Glomerular endothelial cell (primary cell): Measurements from ENCODE around the gene P2RX2. TPM values are rescaled to one million over a fixed set of nuclear protein-coding genes. Genes with fewer than 3 reads are reported as not detected.

Experiments
- DNase-seq: peaks from one replicate; pipeline ENCODE4 v3.0.0-alpha.2; 2011; ENCODE audit warnings: low read depth, low spot score; ENCODE audit errors: extremely low read depth
- total RNA-seq: library from RNA; depleted of rRNA; stranded (reverse); fragments of >200 nt; gene quantifications from 2 replicates; pipeline ENCODE4 v1.2.3, GENCODE V29; 2015

P2RX2 gene
- total RNA-seq, 1 donor from 2014 or later: not detected

DNA sequence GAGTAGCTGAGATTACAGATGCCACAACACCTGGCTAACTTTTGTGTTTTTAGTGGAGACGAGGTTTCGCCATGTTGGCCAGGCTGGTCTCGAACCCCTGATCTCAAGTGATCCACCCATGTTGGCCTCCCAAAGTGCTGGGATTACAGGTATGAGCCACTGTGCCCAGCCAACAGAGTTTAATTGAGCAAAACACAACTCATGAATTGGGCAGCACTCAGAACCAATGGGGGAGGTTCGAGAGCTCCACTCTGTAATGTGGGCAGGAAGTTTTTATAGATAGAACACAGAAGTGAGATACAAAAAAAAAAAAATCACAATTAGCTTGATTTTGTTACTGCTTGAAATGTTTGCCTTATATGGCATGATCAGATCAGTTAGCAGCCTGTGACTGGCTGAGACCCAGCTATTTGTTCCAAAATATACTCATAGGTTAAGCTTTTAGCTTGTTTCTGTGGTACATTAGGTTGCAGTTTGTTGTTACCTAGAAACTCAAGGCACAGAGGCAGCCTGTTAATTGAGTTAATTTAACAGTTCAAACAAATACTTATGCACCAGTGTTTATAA lies 1.4 kb upstream of the P2RX2 start:
- no peak for DNase-seq

DNA sequence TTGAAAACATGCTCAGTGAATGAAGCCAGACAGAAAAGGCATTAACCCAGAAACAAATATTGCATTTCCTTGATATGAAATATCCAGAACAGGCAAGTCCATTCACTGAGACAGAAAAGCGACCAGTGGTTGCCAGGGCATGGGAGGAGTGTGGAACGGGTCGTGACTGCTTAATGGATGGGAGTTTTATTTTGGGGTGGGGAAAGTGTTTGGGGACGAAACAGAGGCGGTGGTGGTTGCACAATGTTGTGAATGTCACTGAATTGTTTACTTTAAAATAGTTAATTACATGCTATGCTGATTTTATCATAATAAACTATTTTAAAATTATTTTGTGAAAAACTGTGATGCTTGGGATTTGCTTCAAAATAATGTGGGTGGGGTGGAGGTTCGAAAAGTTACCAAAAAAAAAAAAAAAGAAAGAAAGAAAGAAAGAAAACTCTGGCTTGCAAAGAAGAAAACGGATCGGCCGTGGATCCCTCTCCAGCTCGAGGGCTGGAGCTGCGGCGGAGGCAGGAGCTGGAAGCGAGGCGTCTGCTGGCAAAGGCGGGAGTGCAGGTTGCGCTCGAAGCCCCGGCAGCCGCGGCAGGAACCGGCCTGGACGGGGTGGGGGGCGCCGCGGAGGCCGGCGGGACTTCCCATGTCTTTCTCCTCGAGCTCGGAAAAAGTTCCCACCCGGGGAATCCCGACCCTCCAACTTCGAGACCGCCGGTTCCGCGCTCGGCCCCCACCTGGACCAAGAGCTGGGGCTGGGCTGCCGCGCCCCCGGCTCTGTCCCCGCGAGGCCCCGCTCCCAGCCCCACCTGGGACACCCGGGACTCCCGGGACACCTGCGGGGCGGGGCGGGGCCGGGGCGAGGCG lies 524 bp upstream of the P2RX2 start:
- no peak for DNase-seq

DNA sequence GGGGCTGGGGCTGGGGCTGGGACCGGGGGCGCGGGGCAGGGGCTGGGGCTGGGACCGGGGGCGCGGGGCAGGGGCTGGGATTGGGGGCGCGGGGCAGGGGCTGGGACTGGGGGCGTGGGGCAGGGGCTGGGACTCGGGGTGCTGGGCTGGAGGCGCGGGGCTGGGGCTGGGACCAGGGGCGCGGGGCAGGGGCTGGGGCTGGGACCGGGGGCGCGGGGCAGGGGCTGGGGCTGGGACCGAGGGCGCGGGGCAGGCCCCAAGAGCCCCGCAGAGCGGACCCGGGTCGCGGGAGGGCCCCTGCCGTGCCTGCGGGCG lies 452 bp downstream of the P2RX2 start:
- DNase-seq: no peak

DNA sequence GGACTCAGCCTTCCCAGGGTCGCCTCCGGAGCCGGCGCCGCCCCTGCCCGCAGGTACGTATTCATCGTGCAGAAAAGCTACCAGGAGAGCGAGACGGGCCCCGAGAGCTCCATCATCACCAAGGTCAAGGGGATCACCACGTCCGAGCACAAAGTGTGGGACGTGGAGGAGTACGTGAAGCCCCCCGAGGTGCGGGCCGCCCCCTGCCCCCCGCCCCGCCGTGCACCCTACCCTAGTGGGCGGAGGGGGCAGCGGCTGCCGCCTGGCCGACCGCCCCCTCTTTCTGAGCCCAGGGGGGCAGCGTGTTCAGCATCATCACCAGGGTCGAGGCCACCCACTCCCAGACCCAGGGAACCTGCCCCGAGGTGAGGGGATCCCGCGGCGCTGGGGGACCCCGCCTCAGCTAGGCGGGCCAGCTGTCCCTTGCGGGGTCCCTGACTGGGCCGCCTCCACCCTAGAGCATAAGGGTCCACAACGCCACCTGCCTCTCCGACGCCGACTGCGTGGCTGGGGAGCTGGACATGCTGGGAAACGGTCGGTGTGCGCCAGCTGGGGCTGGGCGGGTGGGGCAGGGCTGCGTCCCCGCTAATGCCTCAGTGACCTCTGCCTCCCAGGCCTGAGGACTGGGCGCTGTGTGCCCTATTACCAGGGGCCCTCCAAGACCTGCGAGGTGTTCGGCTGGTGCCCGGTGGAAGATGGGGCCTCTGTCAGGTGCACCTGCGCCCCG lies 973 bp downstream of the P2RX2 start:
- DNase-seq: no peak

DNA sequence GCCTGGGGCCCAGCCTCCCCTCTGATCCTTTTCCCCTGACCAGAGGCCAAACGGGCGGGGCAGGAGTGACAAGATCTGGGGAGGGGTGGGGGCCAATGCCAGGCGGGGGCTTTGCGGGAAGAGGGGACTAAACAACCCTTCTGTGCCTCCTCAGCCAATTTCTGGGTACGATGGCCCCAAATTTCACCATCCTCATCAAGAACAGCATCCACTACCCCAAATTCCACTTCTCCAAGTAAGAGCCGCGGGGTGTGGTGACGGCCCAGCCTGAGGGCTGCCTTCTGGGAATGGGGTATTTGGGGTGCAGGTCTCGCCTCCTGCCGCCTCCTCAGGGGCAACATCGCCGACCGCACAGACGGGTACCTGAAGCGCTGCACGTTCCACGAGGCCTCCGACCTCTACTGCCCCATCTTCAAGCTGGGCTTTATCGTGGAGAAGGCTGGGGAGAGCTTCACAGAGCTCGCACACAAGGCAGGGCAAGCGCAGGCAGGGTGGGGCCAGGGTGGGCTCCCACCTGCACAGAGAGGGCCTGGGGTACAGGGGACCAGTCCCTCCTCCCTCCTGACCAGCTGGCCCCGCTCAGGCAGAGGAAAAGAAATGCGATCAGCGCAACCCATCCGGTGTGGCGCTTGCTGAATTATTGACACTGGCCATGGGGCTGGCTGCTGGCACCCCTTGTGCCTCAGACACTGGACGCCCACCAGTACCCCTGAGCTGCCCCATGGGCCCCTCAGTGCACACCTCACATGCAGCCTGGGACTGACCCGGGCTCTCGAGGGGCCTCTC lies 1.7 kb downstream of the P2RX2 start:
- DNase-seq: no peak

DNA sequence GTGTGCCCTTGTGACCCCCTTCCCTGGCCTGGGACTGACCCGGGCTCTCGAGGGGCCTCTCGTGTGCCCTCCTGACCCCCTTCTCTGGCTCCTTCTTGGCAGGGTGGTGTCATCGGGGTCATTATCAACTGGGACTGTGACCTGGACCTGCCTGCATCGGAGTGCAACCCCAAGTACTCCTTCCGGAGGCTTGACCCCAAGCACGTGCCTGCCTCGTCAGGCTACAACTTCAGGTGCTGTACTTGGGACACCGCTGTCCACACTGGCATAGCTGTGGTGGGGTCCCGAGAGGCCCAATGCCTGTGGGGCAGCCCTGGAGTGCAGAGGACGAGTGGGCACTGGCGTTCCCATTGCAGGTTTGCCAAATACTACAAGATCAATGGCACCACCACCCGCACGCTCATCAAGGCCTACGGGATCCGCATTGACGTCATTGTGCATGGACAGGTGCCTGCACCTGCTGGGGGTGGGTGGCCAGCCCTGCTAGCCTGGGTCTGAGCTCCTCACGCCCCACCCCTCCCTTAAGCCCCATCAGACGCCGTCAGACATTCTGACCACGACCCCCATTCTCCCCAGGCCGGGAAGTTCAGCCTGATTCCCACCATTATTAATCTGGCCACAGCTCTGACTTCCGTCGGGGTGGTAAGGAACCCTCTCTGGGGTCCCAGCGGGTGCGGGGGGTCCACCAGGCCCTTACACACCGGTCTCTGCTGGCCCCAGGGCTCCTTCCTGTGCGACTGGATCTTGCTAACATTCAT lies 2.5 kb downstream of the P2RX2 start:
- no peak for DNase-seq

DNA sequence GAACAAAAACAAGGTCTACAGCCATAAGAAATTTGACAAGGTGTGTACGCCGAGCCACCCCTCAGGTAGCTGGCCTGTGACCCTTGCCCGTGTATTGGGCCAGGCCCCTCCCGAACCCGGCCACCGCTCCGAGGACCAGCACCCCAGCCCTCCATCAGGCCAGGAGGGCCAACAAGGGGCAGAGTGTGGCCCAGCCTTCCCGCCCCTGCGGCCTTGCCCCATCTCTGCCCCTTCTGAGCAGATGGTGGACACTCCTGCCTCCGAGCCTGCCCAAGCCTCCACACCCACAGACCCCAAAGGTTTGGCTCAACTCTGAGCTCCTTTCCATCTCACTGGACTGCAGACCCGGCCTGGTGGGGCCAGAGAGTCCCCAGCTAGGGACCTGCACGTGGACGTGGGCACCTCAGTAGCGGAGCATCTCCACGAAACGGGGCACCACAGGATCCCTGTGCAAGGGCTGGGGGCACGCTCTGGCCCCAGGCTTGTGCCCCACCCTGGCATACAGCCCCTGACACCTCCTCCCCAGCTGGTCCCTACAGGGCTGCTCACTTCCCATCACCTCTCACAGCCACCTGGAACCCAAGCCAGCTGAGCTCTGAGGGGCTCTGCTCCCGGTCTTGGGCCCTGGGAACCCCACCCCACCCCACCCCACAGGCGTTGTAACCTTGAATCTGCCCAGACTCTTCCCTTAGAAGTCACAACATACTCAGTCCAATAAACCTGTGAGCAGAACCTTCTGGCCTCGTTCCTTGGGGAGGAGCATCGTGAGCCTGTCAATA lies 3.3 kb downstream of the P2RX2 start:
- no peak for DNase-seq

DNA sequence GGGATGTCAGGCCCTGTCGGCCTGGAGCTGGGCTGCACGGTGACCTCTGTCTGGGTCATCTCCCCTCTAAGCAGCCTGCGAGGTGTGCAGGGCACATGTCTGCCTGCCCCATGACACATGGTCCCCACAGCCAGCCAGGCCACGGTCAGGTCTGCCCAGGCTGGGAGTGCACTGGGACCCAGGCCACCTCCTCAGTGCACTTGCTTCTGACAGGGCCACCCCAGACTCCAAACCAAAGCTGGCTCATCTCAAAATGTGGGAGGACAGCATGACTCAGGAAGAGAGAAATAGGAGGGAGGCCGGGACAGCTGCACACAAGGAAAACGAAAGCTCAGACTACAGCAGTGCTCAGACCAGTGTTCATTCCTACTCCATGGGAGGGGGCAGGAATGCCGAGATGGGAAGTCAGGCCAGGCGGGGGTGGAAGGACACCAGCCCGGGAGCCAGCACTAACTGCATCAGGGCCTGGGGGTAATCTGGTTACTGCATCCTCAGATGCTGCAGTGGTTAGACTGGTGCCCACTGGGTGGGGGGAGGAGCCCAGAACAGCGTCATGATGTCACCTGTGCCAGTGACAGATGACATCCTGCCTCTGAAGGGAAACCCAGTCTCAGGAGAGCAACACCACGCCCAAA lies 4.0 kb downstream of the P2RX2 start:
- no peak for DNase-seq

DNA sequence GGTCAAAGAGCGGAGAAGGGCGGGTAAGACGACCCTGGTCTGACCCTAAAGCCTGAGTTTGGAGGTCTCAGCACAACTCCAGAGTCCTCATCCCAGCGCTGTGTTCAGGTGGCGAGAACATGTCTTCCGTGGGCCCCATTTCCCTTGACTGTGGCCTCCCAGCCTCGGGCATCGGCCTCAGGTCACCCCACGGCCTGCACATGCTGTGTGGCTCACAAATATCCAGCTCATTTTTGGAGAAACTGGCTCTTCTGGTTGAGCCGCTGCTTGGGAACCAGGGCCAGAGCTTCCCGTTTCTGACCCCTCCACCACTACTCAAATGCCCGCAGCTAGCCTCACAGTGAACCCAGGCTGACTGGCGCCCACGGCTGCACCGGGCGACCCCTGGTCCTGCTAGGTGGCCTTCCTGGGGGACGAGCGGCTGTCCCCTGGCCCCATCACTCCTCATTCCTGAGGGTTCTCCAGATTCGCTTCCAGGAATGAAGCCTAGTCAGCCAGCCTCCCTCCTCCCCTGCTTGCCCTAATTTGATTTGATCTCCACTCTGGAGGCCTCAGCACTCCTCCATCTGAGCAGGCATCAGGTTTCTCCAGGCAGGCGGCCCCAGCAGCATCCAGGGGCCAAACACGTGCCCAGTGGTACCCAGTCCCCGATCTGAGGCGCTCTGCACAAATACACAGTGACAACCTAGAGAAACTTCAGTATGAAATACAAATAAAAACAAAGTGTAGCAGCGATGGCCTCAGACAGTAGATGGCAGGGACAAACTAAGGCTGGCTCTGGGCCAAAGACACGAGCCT lies 4.7 kb downstream of the P2RX2 start:
- no peak for DNase-seq

DNA sequence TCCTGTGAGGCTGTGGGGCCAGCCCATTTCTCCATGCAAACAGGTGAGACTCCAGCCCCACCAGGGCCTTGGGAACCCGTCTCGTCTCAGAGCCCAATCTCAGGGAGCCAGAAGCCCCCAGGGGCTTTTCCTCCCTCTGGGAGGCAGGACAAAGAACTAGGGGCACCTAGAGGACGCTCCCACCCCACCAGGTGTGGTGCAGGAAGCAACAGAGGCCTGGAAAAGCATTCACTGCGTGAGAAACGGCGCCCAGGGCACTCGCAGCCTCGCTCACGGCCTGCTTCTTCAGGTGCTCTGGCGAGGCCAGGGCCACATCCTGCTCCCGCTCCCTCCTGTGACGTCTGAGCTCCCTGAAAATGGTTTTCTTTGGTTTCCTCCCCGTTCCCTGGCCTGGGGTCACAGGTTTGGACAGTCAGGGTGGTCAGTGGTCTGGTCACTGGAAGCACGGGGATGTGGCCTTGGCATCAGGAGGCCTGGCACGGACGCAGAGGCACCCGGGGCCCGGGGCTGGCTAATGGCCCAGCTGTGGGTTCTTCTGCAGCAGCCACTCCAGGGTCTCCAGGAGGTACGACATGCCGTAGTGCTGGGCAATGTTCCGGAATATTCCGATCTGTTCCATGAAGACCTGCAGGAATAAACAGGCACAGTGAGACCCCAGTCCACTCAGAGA lies 5.7 kb downstream of the P2RX2 start:
- no peak for DNase-seq

DNA sequence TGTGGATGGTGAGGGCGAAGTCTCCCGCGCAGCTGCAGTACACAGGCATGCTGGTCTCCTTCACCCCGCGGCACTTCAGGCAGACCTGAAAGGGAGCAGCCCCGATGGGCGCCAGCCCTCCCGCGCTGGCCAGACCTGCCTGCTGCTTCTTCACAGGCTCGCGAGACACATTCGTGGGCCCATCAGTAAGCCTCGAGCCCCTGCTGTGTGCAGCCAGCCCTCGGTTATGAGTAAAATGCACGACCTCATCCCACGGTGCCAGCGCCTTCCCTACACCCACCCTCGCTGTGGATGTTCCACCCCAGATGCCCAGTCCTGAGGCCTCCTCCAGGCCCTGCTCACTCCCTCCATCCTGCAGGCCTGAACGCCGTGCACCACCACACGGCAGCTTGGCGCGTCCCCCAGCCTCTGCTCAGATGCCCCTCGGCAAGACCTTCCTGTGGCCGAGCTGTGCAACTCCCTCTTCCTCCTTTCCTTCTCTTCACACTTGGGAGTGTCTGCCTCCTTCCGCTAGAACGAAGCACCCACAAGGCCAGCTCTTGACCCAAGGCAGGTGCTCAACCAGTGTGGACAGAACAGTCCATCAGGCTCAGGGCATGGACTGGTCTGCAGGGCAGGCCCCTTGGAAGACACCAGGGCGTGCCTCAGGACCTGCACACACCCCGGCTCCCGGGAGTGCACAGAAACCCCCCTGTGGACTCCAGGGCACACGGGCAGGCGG lies 6.5 kb downstream of the P2RX2 start:
- no peak for DNase-seq

DNA sequence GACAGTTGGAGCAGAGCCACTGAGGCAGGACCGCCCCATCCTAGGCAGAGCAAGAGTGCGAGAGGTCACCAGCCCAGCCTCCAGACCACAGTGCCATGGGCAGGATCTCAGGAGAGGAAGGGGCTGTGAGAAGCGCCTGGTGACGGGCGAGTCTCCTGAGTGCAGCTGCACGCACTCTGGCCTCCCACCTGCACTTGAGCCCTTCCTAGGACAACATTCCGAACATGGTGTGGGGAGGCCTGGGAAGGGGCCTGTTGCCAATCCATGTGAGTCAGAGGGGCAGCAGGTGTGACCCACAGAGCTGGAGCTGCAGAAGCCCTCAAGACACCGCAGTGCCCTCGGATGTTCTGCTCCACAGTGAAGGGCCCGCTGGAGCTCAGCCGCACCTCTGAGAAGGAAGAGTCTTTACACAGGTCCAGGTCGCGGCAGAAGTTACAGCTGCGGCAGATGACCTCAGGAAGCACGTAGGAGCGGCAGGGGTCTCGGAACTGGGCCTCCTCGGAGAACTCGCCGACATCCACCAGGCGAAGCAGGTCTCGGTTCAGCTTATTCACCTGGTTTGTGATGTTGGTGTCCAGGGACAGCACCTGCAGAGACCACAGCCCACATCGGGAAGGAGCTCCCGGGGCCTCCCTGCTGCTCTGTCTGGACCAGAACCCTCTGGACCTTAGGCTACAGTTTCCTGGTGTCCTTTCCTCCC lies 7.3 kb downstream of the P2RX2 start:
- no peak for DNase-seq

DNA sequence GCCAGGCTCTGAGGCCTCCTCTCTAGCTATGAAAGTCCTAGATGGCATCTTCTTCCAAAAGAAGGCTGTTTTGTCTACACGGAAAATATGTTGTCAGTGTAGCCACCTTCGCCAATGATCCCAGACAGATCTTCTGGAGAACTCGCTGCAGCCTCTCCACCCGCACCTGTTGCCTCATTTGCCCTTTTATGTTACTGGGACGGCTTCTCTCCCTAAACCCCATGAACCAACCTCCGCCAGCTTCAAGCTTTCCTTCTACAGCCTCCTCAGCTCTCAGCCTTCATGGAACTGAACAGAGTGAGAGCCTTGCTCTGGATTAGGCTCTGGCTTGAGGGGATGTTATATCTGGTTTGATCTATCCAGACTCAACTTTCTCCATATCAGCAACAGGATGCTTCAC lies 10.8 kb downstream of the P2RX2 start:
- DNase-seq: no peak

DNA sequence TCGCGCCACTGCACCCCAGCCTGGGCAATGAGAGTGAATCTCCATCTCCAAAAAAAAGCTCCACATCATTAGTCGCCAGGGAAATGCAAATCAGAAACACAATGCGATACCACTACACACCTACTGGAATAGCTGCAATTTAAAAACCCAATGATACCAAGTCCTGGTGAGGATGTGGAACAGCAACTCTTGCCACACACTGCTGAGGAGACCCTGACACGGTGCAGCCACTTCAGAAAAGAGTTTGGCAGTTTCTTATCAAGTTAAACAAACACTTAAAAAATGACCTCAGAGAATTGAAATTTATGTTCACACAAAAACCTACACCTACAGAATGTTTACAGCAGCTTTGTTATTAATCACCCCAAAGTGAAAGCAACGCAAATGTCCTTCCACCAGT lies 12.1 kb downstream of the P2RX2 start:
- DNase-seq: no peak

DNA sequence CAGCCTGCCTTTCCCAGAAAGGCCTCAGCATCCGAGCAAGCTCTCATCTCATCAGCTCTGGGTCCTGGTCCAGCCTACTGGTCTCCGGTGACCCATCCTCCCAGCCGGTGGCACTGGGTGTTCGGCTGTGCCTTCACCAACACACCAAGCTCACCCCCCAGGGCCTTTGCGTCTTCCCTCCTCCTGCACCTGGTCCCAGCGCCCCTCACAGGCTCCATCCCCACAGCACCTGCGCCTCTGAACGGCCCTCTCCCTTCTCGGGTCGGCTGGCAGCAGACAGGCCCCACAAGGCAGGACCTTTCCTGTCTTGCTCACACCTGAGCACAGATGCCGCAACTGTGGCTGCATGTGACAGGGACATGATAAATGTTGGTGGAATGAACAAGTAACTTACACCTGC lies 13.1 kb downstream of the P2RX2 start:
- no peak for DNase-seq

DNA sequence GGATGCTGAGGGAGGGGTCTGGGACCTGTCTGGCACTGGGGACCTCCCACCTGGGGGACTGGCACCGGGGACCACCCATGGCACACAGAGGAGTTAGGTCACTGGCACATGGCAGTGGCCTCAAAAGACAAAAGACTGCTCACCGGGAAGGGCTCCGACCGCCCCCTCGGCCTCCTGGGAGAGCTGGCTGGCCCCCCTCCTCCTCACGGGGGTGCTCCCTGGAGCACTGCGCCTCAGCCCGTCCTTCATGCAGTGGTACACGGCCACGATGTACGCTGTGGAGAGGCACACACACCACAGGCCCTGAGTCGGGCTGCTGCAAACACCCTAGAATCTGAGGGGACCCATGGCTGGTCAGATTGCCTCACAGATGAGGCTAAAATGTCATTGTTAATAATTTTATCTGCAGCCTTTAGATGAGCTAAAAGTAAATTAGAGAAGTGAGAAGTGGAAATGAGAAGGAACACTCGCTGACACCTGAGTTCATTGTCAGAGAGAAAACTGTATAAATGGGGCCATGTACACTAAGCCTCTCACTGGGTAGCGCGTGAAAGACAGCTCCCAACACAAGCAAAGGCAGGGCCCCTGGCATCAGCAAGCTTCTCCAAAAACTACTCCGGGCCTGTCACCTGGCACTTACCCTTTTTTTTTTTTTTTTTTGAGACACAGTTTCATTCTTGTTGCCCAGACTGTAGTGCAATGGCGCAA lies 14.1 kb downstream of the P2RX2 start:
- DNase-seq: no peak
